Mammary epithelial cell (primary cell): Measurements from ENCODE around the gene TMEM140.
A peak's percentile ranks its signal among the peaks of the same experiment; 100 is the strongest.

Experiments used
- EZH2 ChIP-seq: IDR thresholded peaks from 2 replicates; pipeline ENCODE4 v1.6.1; 2012; ENCODE audit warnings: low read length, inconsistent platforms, borderline replicate concordance
- TF ChIP-seq, protein P1 (sequence below), 2 donors: IDR thresholded peaks in 1 of 2; conservative IDR thresholded peaks in 1 of 2; 2 replicates each; pipeline ENCODE4 v1.5.1; 2011 to 2012; ENCODE audit warnings: inconsistent platforms in 2 of 2, low read length in 2 of 2, mild to moderate bottlenecking in 2 of 2, control low read depth in 1 of 2, low read depth in 1 of 2; ENCODE audit not compliant: insufficient read depth in 1 of 2; ENCODE audit errors: extremely low read depth in 1 of 2

DNA sequence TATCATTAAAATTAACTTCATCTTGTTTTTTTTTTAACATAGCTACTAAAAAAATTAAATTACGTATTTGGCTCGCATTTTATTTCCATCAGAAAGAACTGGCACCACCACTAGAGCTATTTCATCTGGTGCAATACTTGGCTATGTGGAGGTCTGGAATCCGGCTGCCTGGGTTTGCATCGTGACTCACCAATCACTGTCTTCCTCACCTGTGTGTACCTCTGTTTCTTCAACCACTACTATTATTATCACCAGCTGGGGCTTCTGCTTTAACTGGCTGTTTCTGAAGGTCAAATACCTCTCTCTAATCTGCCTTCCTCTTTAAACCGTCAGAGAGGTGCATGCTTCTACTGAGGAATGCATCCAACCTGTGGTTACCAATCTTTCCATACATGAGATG, 57.0 kb downstream of the TMEM140 start:
- TF ChIP-seq, protein P1, sequence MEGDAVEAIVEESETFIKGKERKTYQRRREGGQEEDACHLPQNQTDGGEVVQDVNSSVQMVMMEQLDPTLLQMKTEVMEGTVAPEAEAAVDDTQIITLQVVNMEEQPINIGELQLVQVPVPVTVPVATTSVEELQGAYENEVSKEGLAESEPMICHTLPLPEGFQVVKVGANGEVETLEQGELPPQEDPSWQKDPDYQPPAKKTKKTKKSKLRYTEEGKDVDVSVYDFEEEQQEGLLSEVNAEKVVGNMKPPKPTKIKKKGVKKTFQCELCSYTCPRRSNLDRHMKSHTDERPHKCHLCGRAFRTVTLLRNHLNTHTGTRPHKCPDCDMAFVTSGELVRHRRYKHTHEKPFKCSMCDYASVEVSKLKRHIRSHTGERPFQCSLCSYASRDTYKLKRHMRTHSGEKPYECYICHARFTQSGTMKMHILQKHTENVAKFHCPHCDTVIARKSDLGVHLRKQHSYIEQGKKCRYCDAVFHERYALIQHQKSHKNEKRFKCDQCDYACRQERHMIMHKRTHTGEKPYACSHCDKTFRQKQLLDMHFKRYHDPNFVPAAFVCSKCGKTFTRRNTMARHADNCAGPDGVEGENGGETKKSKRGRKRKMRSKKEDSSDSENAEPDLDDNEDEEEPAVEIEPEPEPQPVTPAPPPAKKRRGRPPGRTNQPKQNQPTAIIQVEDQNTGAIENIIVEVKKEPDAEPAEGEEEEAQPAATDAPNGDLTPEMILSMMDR (conservative IDR thresholded peaks at IDR 0.05 in 1 of 2, IDR thresholded peaks at IDR 0.05 in 1 of 2; ENCODE audit: extremely low read depth in 1 of 2, insufficient read depth in 1 of 2, low read depth in 1 of 2, low read length in 2 of 2) = peak in 1 of 2 donors; percentile 2
- no peak for TF ChIP-seq EZH2
